ENCODE results near the gene CCDC30. TPM values are rescaled to one million over a fixed set of nuclear protein-coding genes. Genes with fewer than 3 reads are reported as not detected.
"Not testable (repeated sequence)": the region's sequence is repeated elsewhere in the genome, so short reads cannot be mapped to it uniquely, and the experiment has no call there.

CCDC30 gene
- total RNA-seq, 1 donor from 2014 or later, result 0.11 TPM

DNA sequence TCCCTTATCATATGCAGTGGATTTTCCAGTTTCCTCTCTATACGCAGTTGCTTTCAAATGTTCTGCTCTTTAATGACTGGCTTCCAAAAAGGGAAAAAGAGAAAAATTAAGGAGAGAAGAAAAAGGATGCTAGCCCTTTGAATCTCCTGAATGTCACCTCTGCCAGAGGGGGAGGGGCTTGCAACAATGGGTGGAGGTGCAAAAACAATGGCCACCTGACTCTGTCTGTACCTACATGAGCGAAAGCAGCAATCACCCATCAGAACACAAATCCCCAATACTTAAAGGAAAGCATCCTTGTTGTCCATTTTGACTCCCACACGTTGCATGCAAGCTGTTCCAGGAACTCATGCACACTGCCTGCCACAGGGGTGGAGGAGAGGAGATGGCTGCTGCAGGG lies 61.2 kb downstream of the CCDC30 start:
- DNase-seq (ENCODE audit: low read depth), result no peak

DNA sequence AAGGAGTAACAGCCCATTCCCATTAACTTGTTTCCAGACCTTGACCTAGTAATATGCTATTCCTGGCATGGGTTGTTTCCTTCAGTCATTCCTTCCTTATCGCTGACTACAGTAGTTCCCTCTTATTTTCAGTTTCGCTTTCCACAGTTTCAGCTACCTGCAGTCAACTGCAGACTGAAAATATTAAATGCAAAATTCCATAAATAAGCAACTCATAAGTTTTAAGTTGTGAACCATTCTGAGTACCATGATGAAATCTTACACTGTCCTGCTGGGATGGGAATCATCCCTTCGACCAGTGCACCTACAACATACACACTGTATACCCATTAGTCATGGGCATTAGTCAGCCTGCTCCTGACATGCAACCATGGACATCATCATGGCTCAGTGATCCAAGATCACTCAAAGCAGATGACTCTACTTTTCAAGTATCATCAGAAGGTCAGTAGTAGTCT lies 66.7 kb downstream of the CCDC30 start:
- DNase-seq (ENCODE audit: low read depth), result peak; percentile 4

DNA sequence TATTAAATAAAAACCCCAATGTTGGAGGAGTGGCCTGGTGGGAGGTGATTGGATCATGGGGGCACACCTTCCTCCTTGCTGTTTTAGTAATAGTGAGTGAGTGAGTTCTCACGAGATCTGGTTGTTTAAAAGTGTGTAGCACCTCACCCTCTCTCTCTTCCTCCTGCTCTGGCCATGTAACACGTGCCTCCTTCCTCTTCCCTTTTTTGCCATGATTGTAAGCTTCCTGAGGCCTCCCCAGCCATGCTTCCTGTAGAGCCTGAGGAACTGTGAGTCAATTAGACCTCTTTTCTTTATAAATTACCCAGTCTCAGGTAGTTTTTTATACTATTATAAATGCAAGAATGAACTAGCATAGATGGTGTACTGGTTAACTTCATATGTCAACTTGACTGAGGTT lies 68.0 kb downstream of the CCDC30 start:
- no peak for DNase-seq (ENCODE audit: low read depth)

DNA sequence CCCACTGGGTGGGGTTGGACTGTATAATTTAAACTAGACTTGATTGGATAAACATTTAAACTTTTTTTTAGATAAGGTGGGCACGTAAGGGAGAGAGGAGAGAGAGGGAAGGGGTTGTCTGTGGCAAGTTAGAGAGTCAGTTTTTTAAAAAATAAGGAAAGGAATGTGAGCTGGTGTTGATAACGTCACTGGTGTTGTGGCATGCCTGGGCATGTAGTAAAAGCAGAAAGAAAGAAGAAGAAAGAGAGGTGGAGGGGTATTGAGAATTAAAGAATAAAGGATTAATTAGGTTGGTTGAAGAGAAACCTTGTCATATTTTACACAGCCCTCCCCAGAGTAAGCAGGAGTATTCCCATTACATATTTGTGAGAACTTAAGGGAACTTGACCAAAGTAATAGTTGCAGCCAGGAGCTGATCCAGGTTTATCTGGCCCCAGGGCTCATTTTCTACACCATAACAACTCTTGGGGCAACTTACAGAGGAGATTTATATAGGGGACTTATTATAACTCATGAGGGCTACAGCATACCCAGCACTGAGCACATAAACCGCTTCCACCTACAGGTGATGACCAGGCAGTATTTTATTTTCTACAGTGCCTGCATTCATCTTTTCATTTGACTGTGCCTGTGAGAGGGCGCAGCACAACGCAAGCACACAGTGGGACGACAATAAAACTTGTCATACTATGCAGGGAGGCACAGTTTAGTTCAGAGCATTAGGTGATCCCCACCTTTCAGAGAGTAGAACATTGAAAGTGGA lies 70.2 kb downstream of the CCDC30 start:
- DNase-seq (ENCODE audit: low read depth), result peak; percentile 2

DNA sequence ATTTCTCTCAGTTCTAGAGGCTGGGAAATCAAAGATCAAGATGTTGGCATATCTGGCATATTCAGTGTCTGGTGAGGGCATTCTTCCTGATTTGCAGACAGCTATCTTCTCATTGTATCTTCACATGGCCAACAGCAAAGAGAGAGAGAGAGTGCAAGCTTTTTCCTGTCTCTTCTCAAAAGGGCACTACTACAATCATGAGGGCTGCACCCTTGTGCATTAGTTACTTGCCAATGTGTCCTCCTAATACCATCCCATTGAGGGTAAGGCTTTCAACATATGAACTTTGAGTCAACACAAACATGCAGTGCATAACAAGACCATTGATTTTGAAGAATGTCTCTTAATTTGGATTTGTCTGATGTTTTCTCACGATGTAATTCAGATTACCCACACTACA lies 78.0 kb downstream of the CCDC30 start:
- DNase-seq (ENCODE audit: low read depth), result no peak

DNA sequence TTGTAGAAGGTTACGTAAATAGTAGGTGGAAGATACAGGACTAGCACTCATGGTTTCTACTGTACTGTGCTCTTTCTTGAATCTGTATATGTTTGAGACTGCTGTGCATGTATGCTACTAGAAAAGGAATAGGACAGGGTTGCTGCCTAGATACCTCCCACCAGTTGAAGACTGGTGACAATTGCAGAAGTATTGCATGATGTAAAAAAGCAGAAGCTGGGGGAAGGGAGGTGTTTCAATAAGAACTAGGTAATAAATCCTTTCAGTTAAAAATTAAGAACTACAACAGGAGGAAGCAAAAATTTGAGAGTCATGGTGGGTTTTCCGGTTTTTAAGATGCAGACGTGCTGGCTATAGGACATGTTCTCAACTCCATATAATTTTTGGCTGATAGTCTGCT lies 88.1 kb downstream of the CCDC30 start:
- no peak for DNase-seq (ENCODE audit: low read depth)

DNA sequence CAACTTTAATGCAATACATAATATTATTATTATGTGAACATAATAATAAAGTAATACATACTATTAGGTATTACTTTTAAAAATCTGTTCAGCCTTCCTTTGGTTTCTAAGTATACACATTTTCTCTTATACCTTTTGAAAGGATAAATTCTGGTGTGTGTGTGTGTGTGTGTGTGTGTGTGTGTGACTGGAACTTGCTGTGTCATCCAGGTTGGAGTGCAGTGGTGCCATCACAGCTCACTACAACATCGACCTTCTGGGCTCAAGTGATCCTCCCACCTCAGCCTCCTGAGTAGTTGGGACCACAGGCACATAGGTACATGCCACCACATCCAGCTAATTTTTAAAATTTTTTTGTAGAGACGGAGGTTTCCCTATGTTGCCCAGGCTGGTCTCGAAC lies 88.5 kb downstream of the CCDC30 start:
- no peak for DNase-seq (ENCODE audit: low read depth)

DNA sequence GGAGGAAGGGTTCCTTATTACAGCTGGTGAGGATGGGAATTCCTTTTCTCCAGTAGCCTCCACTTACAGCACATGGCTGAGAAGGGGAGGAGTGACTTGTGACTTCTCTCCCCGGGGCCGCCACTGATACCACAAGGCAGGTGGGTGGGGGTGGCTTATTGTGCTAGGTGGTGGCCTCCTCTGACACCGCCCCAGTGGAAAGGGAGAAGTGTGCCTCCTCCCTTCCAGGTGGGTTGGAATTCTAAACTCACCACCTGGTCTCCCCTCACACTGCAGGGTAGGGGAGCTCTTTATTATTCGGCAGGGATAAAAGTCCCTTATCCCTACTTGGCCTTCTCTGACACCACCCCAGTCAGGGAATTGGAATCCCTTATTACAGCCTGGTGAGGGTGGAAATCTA lies 89.5 kb downstream of the CCDC30 start:
- DNase-seq (ENCODE audit: low read depth), result no peak

DNA sequence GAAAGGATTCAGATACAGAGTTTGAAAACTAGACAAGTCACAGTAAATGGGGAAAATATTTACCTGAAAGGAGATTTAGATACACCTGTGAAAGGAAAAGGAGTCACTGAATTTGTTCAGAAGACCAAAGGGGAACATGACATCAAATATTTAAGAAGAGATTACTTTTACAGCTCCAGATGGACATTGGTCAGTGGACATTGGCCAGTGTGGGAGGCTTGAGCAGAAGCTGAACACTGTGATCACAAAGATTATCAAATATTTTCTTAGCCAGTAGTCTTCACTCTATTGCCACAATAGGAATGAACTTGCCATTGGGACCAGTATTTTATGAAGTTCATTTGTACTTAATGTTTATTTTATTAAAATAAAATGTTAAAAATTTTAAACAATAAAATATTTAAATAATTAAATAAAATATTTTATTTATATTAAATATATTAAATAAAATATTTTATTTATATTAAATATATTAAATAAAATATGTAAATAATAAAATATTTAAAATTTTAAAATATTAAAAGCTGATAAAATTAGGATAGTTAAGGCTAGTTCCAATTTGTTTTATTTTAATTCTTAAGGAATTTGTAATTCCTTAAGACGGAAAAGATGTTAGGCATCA lies 94.3 kb downstream of the CCDC30 start:
- DNase-seq (ENCODE audit: low read depth), result no peak

DNA sequence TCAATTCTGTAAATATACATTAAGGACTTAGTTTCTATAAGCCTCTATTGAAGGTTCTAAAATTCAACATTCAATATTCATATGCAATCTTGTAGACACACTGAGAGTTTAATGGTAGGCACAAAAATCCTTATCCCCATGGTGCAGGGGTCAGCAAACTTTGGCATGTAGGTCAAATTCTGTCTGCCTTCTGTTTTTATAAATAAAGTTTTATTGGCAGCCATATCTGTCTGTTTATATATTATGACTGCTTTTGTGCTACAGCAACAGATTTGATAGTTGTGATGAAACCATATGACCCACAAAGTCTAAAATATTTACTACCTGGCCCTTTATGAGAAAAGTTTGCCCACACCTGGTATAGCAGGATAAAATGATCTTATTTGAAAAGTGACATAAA lies 104.0 kb downstream of the CCDC30 start:
- no peak for DNase-seq (ENCODE audit: low read depth)

DNA sequence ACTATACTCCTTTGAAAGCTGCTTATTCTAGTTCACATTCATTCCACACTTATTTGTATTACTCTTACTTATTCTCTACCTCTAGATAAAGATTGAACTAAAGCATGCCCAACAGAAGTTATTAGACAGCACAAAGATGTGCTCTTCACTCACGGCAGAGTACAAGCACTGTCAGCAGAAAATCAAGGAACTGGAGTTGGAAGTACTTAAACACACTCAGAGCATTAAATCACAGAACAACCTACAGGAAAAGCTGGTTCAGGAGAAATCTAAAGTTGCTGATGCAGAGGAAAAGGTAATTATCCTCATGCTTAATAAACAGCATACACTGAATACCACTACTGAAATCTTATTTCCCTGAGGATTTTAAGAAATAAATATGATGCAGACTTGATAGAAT lies 113.8 kb downstream of the CCDC30 start:
- DNase-seq (ENCODE audit: low read depth), result no peak

DNA sequence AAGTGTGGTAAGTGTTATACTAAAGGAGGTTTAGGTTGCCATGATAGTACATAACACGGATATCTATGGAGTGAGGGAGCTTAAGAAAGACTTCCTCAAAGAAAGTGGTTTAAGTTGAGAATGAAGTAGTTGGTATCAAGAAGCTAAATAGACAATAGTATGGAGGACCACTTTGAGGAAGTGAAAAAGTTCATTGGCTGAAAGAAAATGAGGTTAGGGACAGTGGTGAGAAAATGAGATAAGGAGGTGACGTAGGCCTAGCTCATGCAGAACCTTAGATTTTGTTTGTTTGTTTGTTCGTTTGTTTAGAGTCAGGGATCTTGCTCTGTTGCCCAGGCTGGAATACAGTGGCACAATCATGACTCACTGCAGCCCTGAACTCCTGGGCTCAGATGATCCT lies 122.9 kb downstream of the CCDC30 start:
- DNase-seq (ENCODE audit: low read depth), result no peak

DNA sequence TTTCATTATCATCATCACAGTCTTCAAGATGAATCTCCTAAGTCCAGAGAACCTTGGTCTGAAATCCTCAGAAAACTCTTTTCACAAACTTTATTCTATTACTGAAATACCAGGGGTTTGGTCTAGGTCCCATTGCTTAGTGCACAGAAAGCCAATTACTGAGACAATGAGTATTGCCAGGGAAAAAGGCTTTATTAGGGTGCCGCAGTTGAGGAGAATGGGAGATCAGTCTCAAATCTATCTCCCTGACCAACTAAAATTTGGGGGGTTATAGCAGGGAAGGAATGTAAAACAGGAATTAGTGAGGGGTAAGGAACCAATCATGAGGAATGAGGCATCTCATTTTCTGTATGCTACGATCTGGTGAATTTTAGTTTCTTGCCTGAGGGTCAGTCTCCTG lies 124.7 kb downstream of the CCDC30 start:
- DNase-seq (ENCODE audit: low read depth), result no peak

DNA sequence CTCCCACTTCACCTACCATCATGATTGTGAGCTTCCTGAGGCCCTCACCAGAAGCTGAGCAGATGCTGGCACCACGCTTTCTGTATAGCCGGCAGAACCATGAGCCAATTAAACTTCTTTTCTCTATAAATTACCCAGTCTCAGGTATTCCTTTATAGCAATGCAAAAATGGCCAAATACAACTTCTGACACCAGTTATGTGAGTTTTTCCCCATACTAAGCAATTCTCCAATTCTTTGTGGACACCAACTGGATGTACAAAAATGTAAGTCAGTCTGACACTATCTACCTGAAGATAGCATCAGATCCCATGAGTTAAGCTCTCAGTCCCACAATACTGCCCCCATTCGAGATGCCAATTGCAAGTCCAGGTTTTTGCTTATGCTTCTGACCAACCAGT lies 129.7 kb downstream of the CCDC30 start:
- DNase-seq (ENCODE audit: low read depth), result no peak

DNA sequence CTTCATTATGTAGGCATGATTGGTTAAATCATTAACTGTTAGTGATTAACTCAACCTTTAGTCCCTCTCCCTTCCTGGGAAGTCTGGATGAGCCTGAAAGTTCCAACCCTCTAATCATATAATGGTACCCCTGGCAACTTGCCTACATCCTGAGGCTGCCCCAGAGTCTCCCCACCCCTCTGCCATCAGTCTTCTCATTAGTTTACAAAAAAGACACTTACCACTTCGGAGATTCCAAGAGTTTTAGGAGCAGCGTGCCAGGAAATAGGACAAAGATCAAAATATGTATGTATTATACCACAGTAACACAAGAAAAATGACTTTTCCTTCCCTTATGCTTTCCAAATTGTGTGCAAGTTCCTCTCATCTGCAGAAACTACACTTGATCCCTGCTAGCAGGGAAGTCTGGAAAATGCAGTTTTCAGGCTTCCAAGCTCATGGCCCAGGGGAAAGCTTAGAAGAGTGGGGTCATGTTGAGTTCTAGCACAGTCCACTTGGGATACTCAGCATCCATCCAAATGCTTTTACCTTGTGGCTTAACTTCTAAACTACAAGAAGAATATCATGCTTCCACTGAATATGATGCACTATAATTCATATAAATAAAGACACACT lies 130.5 kb downstream of the CCDC30 start:
- DNase-seq (ENCODE audit: low read depth), result no peak

DNA sequence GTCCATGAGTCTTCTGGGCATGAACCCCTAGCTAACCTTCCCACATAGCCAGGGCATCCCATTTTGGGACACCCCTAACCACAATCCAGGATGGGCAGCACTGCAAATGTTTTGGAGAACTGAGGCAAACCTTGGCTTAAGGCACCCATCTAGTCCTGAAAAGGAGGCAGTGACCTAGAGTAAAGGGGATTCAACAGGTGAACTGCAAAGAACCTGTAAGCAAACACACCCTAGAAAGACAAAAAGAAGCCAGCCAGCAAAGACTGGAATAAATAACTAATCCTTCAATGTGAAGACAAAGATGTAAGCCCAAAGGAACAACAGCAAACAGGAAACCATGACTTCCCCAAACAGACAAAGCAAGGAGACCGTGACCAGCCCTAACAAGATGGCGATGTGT lies 138.4 kb downstream of the CCDC30 start:
- DNase-seq (ENCODE audit: low read depth), result no peak

DNA sequence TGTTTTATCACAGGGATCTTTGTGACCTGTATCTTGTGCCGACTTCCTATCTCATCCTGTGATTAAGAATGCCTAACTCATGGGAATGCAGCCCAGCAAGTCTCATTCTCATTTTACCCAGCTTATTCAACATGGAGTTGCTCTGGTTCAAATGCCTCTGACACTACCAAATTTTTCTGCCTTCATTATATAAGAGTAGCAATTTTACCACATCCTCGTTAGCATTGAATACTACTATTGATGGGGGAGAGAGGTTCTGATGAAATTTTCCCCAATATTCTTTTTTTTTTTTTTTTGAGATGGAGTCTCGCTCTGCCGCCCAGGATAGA lies 150.7 kb downstream of the CCDC30 start:
- no peak for DNase-seq (ENCODE audit: low read depth)

DNA sequence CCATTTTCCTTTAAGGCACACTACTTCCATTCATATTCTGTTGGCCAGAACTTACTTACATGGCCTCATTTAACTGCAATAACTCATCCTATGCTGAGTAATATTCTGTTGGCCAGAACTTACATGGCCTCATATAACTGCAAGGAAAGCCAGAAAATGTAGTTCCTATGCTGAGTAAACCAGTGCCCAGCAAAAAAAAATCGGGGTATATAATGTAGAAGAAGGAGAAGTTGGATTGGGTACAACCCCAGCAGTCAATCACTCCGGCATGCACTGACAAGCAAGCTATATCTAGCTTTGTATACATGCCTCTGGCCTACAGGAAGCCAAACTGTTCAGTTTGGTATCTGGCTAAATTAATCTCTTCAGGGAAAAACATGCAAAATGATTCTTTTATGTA lies 155.8 kb downstream of the CCDC30 start:
- DNase-seq (ENCODE audit: low read depth), result no peak

DNA sequence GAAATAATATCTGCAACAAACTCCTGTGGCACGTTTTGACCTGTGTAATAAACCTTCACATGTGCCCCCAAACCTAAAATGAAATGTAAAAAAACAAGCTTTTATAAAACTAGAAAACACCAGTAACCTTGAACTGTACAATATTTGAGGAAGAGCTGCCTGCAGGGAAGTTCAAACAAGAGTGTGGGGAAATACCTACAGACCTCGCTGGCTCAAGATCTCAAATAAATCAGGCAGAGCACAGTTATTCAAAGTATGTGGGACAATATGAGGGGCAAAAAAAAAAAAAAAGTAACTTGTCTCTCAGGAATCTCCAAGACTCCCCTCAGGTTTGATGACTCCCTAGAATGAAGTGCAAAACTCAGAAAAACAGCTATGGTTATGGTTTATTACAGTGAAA lies 157.2 kb downstream of the CCDC30 start:
- no peak for DNase-seq (ENCODE audit: low read depth)

DNA sequence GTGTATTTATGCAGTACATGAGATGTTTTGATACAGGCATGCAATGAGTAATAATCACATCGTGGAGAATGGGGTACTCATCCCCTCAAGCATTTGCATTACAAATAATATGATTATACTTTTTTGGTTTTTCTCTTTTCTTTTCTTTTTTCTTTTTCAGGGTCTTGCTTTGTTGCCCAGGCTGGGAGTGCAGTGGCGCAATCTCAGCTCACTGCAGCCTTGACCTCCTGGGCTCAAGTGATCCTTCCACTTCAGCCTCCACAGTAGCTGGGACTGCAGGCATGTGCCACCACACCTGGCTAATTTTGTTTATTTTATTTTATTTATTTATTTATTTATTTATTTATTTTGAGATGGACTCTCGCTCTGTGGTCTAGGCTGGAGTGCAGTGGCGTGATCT lies 158.1 kb downstream of the CCDC30 start:
- DNase-seq (ENCODE audit: low read depth), result not testable (repeated sequence)

DNA sequence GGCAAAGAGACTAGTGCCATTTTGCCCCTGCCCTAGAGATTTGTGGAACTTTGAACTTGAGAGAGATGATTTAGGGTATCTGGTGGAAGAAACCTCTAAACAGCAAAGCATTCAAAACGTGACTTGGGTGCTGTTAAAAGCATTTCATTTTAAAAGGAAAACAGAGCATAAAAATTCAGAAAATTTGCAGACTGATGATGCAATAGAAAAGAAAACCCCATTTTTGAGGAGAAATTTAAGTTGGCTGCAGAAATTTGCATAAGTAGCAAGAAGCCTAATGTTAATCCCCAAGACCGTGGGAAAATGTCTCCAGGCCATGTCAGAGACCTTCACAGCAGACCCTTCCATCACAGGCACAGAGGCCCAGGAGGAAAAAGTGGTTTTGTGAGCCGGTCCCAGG lies 164.1 kb downstream of the CCDC30 start:
- not testable (repeated sequence) for DNase-seq (ENCODE audit: low read depth)

DNA sequence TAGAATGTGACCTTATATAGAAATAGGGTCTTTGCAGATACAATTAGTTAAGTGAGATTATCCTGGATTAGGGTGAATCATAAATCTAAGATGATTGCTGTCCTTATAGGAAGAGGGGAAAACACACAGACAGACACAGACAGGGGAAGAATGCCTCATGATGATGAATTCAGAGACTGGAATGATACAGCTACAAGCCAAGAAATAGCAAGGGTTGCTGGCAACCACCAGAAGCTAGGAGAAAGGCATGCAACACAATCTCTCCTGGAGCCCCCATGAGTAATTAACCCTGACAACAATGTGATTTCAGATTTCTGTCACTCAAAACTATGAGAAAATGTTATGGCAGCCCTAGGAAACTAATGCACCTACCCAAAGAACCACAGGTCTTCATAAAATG lies 176.0 kb downstream of the CCDC30 start:
- no peak for DNase-seq (ENCODE audit: low read depth)

DNA sequence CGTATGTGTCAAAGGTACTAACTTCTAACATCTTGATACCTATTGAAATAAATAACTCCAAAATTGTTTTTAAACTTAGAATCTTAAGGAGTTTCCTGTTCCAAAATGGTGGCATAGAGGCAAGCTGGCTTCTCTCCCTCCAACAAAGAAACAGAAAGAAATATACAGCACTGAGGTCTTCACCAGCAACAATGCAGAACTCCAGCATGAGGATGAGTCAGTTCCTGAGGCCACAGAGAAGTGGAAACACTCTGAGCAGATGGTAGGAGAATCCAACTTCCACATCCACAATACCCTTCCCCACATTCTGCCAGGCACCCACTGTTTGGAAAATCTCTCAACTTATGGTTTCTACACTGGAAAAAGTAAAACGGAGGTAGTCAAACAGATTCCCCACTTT lies 183.0 kb downstream of the CCDC30 start:
- DNase-seq (ENCODE audit: low read depth), result no peak
